Measurements from ENCODE around the gene CEBPG.

- TF ChIP-seq CTCF (IDR thresholded peaks at IDR 0.05; ENCODE audit: low read depth, low read length) = no peak
- TF ChIP-seq POLR2A (IDR thresholded peaks at IDR 0.05; ENCODE audit: extremely low read depth, insufficient read length) = no peak
- no peak for TF ChIP-seq MAX (IDR thresholded peaks at IDR 0.05; ENCODE audit: low read depth, low read length)
- TF ChIP-seq MYC (IDR thresholded peaks at IDR 0.05; ENCODE audit: low read depth, low read length) = no peak
These were observed 26.8 kb upstream of the CEBPG start for GRCh38 chr19:33346665-33347064.
